ENCODE data around the gene FOXR2. TPM values are rescaled to one million over a fixed set of nuclear protein-coding genes. Genes with fewer than 3 reads are reported as not detected.

The FOXR2 gene, protein sequence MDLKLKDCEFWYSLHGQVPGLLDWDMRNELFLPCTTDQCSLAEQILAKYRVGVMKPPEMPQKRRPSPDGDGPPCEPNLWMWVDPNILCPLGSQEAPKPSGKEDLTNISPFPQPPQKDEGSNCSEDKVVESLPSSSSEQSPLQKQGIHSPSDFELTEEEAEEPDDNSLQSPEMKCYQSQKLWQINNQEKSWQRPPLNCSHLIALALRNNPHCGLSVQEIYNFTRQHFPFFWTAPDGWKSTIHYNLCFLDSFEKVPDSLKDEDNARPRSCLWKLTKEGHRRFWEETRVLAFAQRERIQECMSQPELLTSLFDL
- polyA plus RNA-seq (ENCODE audit: insufficient read length in 10 of 10): not detected
- long read RNA-seq, donor 1: 0 reads
- long read RNA-seq, donor 2: 0 reads
- long read RNA-seq, donor 3: 0 reads
- long read RNA-seq, donor 4: 0 reads
- long read RNA-seq, donor 5: 0 reads
- long read RNA-seq, donor 6: 0 reads
- long read RNA-seq, donor 7: 0 reads
- long read RNA-seq, donor 8: 0 reads
- long read RNA-seq, donor 9: 0 reads

DNA sequence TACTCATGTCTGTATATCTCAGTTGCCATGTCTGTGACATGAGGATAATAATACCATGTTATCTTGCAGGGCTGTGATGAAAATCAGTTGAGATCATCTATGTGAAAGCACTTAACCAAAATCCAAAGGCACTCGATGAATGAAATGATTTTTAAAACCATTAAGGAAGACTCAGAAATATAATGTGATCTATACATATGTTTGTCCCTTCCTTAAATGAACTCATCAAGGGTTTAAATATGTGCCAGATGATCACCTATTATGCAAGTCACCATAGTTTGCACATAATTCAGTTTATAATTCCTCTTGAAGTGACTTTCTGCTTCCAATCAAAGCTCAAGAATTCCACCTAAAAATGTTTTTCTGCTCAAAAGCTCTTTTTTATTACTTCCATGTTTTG is at the start of gene FOXR2:
TSS of gene FOXR2 (plus strand) at position 301 of the 400 bp plus-strand sequence. CDS start 312 bp downstream, outside the sequence.
- no peak for DNase-seq

DNA sequence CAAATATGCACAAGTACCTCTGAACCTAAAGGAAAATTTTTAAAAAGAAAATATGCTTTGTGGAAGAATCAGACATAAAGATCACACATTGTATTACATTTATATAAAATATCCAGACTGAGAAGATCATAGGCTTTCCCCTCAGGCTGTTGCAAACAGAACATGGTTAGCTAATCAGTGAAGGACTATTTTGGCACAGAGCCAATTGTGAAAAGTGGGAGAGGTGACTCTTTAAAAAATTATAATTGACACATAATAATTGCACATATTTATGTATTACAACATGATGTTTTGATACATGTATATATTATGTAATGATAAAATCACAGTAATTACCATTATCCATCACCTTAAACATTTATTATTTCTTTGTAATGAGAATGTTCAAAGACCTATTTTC is 44.1 kb upstream of the FOXR2 start:
- no peak for DNase-seq

DNA sequence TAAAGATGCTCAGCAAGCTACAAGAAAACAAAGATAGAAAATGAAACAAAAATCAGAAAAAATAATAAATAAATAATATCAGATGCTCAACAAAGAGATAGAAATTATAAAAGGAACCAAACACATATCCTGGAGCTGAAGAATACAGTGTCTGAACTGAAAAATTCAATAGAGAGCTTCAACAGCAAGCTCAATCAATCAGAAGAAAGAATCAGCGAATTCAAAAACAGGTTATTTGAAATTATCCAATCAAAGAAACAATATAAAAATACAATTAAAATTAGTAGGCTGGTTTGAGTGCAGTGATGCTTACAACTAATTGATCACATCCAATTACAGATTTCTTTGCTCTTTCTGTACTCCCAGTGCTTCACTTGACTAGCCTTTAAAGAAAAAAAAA is 40.8 kb upstream of the FOXR2 start:
- no peak for DNase-seq

DNA sequence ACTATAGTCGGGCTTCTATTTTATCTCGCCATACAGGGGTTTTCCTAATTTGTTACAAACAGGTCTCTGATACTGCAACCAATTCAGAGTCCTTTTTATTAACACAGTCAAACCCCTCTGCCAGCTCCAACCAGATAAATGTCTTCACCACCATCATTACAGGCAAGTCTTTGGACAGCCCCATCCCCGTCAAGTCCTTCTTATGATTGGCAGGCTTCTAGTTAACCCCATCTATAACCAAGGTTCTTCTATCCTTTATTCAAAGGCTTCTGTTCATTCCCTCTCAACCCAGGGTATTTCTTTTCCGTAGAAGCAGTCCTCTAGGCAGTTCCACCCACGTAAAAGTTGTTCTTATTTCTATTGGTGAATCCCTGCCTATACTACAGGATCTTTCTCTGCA is 29.9 kb upstream of the FOXR2 start:
- DNase-seq: no peak

DNA sequence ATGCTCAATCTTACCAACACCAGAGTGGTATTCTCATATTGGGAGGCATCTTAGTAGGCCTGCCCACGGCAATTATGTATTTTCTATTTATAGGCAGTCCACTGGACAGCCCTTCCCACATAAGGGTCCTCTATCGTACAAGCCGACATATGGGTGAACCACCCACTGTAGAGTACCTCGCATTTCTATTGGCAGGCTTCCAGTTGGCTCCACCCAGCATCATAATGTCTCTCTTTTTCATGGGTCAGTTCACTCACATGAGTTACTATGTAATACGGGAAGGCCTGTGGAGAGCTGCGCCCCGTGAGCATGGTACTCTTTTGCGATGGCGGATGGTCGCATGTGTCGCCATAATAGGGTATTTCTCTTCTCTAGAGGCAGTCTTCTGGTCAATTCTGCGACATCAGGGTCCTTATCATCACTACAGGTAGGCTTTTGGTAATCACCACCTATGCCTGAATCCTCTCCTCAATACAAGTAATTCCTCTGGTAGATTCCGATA is 29.4 kb upstream of the FOXR2 start:
- DNase-seq: no peak

DNA sequence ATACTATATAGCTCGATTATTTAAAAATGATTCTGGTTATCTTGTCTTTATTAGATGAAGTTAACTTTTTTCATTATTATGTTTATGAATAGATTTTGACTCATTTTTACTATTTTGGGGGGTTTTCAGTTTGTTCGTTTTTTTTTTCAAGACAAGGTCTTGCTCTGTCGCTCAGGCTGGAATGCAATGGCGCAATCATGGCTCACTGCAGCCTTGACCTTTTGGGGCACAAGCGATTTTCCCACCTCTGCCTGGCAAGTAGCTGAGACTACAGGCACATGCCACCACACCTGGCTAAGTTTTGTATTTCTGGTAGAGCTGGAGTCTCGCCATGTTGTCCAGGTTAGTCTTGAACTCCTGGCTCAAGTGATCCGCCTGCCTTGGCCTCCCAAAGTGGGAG is 24.9 kb upstream of the FOXR2 start:
- DNase-seq: no peak

DNA sequence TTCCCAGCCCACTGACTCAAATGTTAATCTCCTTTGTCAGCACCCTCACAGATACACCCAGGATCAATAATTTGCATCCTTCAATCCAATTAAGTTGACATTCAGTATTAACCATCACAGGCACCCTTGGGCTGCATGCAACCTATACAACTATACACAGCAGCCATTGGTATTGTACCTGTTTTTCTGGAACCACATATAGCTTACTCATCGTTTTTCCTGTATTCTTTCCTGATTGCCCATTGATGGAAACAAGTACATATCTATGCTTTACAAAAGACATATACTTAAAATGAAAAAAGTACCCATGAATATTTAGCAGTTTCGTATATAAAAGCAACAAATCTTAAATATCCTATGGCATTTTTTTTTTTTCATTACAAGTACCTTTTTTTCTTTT is 3.7 kb upstream of the FOXR2 start:
- no peak for DNase-seq

DNA sequence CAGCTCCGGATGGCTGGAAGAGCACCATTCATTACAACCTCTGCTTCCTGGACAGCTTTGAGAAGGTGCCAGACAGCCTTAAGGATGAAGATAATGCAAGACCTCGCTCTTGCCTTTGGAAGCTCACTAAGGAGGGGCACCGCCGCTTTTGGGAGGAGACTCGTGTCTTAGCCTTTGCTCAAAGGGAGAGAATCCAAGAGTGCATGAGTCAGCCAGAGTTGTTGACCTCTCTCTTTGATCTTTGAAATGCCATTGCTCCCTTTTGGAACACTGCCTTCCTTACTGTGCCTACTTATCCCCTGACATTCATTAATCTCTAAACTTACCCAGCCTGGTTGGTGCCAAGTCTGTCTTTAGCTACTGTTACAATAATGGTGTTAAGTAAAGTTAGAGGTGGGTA is 1.2 kb downstream of the FOXR2 start:
- no peak for DNase-seq

DNA sequence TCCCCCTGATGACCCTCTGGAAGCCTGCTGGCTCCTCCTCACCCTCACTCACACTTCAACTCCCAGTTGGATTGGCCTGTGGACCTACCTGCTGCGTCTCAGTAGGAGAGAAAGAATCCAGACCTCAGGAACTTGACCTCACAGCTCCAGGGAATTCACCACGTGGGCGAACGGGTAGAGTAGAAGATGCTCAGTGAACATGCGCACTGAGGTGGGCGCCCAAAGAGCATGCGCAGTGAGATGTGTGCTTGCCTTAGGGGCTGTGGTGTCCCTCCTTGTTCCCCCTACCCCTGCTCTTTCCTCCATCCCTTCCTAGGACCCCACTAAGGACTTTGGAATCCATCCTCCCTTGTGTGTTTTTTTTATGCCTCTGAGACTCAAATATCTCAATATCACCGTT is 12.9 kb downstream of the FOXR2 start:
- DNase-seq: no peak

DNA sequence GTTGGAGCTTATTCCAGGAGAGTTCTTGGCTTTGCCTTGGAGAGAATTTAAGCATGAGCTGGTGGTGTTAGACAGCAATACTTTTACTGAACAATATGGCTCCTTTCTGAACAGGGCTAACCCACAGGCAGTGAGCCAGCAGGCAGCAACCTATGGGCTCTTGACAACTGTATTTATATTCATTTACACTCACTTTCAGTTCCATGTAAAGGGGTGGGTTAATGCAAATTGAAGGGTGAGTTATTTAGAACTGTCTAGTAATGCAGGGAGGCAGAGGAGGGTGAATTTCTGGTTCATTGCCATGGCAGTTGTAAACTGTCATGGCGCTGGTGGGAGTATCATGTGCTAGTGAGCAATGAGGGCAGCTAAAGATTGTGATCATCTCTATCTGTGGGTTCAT is 15.7 kb downstream of the FOXR2 start:
- DNase-seq: no peak

DNA sequence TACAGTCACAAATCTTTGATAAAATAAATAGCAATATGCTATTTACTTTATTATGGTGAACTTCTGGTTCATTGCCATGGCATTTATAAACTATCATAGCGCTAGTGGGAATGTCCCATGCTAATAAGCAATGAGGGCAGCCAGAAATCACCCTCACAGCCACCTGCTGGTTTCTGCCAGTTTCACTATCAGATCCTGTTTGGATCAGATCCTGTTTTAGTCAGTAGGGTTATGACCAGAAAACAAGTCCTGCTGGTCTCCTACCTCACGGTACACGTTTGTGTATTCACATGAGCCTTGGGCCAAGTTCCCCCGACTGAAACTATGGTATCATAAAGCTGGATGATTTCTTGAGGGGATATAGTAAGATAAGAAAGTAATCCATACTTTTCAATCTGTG is 17.7 kb downstream of the FOXR2 start:
- no peak for DNase-seq

DNA sequence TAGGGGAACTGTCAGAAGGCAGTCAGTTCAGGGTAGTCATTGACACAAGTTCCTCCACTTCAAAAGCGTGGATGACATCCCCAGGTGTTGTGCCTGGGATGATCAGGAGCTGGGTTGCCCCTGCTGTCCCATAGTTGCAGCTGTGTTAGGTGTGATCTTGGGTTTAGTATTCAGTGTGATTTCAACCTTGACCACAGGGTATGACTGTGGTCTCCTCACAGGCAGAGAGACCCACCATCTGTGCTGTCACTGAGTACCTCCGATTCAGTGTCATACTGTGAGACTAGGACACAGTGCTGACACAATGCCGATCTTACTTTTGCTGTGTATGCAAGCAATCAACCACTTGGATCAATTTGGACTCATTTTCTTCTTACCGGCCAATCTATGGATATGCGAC is 25.2 kb downstream of the FOXR2 start:
- no peak for DNase-seq

DNA sequence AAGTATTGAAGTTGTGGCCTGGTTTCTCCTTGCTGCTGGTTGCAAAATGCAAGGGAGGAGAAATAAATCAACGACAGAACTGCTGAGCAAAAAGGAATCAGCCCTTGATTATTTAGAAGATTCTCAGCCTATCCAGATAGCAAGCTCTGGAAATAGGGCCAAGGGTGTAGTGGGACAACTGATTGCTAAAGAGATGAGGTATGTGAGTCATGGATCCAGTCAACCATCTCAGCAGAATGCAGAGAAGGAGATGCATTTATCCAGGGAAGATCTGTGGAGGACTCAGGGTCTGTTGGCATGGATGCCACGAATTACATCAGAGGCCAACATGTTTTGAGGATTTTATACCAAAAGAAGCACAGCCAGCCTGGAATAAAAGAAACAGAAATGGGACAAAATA is 36.7 kb downstream of the FOXR2 start:
- DNase-seq: no peak

DNA sequence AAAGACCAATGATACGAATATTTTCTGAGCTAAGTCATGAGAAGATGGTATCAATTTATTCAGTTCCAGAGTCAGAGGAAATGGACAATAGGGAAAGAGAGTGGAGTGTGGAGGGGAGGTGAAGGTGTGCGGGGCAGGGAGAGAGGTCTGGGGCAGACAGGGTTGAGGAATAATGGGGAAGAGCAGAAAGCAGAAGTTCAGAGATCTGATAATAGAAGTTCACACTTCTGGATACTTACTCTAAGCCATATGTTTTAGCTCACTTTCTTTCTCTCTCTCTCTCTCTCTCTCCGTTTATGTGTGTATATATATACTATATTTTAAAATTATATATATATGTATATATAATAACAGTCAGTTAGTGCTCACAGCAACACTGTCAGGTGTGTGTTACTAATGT is 40.4 kb downstream of the FOXR2 start:
- DNase-seq: no peak

DNA sequence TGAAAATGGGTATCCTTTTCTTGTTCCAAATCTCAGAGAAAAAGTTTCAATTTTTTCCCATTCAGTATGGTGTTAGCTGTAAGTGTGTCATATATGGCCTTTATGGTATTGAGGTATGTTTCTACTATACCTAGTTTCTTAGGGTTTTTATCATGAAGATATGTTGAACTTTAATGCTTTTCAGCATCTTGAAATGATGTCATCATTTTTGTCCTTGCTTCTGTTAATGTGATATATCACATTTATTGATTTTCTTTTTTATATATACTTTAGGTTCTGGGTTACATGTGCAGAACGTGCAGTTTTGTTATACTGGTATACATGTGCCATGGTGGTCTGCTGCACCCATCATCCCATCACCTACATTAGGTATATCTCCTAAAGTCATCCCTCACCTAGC is 44.9 kb downstream of the FOXR2 start:
- DNase-seq: no peak

Other genes with a start within 250 kb of the FOXR2 start
- 10 to 100 TPM; 38.4 to 64.4 (median 43.0) TPM for gene MAGEH1, start 171.3 kb upstream of the FOXR2 start, polyA plus RNA-seq (ENCODE audit: insufficient read length in 10 of 10)
- 1 to 10 TPM; 3.7 to 4.6 (median 4.0) TPM for gene USP51, start 133.6 kb upstream of the FOXR2 start, polyA plus RNA-seq (ENCODE audit: insufficient read length in 10 of 10)
- gene RRAGB, start 94.3 kb downstream of the FOXR2 start, polyA plus RNA-seq (ENCODE audit: insufficient read length in 10 of 10): 10 to 100 TPM; 14.2 to 22.4 (median 17.5) TPM